GM19468 (cell line): ENCODE measurements around the gene AR.
"Not testable (repeated sequence)": the region's sequence is repeated elsewhere in the genome, so short reads cannot be mapped to it uniquely, and the experiment has no call there.

Experiments
- ATAC-seq: cut with Tn5 transposase; IDR thresholded peaks from one replicate; pipeline ENCODE4 v1.9.1; 2021; ENCODE audit warnings: mild to moderate bottlenecking, moderate library complexity, moderate number of reproducible peaks; ENCODE audit not compliant: unreplicated experiment; ENCODE audit errors: extremely low read depth

The AR gene

DNA sequence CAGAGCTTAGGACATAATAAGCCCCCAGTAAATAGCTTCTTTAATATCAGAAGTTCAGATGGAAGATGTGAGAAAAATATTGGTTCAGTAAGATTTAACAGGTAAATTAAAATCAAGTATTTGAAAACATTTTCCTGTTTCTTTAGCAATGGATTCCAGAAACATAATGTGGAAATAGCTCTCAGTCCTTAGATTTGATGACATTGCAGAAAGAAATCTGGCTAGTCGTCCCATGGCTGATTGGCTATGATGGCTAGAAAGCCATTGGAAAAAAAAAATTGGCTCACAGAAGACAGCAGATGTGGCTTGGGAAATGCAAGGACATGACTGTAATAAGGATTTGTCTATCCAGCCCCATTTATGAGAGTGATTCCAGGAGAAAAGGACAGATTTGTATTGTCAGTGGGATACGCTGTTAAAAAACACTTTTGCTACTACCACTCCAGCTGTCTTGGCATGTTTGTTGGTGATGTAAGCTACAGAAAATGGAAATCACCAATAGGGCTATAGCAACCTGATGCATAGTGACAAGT, 78.3 kb downstream of the AR start:
- ATAC-seq, result no peak

DNA sequence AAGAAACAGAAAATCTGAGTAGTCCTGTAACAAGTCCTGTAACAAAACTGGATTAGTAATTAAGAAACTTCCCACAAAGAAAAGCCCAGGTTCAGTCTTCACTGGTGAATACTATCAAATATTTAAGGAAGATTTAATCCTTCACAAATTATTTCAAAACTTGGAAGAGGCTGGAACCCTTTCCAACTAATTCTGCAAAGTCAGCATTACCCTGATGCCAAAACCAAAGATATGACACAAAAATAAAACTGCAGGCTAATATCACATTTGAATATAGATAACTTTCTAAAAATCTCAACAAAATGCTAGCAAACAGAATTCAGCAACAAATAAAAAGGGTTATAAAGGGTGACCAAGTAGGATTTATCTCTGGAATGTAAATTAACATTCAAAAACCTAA, 80.5 kb downstream of the AR start:
- no peak for ATAC-seq

DNA sequence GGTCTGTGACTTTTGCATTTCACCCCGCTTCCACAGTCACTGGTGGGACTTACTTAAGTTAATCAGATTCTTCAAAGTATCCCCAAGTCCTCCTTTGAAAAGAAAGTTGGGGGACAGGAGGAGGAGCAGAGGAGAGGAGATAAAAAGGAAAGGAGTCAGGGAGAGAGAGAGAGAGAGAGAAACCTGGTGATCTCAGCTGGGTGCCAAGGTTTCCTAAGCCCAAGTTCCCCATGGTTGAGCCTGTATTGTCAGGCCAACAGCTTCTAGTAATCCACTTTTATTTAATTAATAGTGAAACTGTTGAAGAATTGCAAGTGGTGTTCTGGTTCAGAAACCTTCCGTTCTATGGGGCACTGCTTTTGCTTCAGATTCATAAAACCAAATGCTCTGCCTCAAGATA, 91.6 kb downstream of the AR start:
- no peak for ATAC-seq

DNA sequence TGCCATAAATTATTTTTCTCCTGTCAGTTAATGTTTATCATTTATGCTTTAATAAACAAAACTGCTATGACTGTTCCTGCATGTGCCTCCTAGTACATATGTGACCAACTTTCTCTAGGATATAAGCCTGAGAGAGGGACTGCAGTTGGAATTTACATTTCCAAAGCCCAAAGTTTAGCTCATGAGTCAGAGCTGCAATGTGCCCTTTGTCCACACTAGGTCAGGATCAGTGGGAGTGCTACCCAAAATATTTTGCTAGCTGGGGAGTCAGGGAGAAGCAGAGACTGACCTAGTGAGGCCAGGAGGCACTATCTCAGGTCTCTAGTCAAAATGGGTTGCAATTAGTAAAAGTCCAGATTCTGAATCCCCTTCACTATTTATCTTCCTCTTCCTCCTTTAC, 92.7 kb downstream of the AR start:
- ATAC-seq, result no peak

DNA sequence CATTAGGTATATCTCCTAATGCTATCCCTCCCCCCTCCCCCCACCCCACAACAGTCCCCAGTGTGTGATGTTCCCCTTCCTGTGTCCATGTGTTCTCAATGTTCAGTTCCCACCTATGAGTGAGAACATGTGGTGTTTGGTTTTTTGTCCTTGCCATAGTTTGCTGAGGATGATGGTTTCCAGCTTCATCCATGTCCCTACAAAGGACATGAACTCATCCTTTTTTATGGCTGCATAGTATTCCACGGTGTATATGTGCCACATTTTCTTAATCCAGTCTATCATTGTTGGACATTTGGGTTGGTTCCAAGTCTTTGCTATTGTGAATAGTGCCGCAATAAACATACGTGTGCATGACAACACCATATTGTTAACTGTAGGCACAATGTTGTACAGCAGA, 93.5 kb downstream of the AR start:
- not testable (repeated sequence) for ATAC-seq

DNA sequence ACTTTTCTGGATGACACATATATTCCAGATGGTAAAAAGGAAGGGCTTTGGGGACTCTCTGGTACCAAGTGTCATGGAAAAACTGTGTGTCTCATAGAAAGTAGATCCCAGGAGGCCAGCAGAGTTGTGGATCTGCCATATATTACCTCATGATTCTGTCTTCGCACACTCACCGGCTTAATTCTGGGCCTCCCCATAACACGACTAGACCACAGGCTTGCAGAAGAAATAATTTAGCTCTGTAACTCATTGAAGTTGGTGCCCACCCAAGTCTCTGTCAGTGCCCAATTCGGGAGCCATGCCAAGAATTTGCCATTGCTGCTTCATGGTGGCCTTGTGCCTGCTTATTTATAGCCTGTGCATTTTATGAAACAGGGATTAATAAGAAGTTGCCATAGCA, 104.5 kb downstream of the AR start:
- no peak for ATAC-seq

DNA sequence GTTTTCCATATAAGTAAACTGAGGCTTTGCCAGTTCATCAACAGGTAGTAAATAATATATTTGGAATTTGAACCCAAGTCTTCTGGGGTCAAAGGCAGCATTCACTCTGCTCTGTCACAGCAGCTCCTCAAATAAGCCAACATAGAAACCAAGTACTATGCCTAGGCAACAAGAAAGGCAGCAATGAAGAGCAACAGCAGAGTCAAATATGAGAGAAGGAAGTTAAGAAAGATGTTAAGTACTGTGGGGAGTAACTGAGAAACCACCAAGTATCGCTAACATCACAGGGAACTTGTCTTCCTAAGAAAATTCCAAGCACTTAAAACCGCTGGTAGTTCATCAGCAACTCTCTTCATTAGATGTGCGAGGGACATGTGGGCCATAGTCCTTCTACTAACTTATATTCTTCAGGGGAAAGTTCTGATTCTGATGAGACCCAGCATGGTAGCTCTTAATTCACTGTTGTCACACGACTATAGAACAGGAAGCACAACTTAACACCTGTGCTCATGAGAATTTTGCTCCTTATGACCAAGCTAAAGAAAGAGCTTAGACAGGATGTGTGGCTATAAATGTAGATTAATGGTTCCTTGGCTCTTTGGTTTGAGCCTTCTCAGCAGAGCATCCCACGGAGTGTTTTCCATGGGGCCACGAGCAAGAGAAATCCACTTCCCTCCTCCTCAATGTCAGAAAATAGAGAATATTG, 107.8 kb downstream of the AR start:
- ATAC-seq, result no peak

DNA sequence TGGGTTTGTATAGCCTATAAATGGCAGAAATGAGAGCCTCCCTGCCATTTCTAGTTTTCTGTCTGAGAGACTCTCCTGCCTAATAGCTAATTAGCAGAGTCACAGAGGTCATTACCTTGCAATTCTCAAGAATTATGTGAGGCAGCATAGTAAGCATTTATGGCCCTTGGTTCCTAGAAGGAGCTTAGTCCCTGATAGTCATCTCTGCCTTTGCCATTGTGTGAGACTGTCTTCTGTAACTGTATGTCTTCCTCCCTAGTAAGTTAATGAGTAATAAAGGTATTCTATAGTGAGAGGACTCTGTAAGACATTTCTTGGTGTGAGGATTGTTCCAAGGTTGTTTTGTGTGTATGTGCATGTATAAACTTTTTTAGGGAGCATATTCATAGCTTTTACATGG, 108.7 kb downstream of the AR start:
- ATAC-seq, result no peak

DNA sequence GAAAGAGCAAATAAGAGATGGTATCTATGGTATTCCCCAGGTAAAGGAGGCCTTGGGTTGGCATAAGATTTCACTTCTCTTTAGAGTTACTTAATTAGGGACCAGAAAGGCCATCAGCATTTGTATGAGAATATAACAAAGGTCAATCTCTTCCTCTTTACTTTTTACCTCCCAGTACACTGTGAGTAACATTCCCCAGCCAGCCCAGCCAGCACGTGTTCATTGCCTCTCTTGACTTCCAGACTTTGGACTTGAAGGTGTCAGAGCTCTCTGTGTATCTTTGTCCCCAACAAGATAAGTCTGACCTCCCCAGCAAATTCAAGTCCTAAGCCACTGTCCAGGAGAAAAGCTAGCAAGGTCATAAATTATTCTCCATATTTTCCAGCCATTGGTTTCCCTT, 110.5 kb downstream of the AR start:
- ATAC-seq, result no peak

DNA sequence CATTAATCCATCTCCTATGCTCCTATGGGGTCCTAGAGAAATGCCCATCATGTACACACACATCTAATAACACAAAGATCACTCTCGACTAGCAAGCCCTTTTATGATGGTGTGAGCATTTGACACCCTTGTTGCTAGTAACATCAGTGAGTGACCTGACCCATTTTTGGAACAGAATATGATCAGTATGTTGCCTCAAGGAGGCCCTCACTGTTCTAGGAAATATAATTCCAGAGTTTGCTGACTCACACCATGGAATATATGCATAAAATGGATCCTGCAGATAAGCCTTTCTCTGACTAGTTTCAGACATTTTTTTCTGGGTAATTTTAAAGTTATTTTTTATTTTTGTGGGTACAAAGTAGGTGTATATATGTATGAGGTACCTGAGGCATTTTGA, 121.8 kb downstream of the AR start:
- ATAC-seq, result no peak

DNA sequence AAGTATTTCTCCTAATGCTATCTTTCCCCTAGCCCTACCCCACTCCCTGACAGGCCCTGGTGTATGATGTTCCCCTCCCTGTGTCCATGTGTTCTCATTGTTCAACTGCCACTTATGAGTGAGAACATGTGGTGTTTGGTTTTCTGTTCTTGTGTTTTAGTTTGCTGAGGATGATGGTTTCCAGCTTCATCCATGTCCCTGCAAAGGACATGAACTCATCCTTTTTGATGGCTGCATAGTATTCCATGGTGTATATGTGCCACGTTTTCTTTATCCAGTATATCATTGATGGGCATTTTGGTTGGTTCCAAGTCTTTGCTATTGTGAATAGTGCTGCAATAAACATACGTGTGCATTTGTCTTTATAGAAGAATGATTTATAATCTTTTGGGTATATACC, 126.9 kb downstream of the AR start:
- not testable (repeated sequence) for ATAC-seq

DNA sequence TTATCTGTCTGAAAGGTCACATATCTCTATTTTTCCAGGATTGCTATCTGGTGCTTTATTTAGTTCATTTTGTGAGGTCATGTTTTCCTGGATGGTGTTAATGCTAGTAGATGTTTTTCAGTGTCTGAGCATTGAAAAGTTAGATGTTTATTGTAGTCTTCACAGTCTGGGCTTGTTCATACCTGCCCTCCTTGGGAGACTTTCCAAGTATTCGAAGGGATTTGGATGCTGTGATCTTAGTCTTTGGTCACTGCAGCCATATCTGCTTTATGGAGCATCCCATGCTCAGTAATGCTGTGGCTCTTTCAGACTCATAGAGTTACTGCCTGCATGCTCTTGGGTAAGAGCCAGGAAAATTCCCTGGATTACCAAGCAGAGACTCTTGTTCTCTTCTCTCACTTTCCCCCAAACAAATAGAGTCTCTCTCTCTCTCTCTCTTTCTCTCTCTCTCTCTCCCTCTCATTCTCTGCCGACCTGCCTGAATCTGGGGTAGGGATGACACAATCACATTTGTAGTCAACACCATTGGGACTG, 130.0 kb downstream of the AR start:
- ATAC-seq, result no peak

DNA sequence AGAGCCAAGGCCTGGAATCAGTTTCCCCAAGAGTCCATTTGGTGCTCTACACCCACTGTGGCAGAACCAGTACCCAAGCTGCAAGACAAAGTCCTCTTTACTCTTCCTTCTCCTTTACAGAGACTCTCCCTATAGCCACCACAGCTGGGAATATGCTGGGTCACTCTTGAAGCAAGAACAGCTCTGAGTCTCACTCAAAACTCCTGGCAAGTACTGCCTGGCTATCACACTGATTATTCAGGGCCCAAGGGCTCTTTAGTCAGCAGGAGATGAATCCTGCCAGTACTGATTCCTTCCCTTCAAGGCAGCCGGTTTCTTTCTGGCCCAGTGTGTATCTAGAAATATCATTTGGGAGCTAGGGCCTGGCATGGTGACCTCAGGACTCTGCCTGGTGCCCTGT, 130.9 kb downstream of the AR start:
- no peak for ATAC-seq

DNA sequence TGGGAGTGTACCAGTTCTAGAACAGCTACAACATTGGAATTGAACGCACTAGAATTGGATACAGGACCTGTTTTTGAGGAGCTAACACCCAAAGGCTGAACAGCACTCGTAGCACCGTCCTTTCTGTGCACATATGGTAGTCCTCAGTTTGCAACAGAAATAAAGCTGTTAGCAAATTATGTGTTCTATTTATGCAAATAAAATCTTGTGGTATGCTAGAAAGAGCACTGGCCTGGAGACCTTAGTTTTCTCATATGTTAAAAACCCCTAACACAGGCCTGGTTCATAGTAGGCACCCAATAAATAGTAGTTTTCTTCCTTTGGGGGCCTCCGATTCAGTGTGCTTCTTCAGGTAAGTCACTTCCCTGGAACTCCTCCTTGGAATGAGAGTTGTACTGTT, 140.3 kb downstream of the AR start:
- ATAC-seq, result no peak

DNA sequence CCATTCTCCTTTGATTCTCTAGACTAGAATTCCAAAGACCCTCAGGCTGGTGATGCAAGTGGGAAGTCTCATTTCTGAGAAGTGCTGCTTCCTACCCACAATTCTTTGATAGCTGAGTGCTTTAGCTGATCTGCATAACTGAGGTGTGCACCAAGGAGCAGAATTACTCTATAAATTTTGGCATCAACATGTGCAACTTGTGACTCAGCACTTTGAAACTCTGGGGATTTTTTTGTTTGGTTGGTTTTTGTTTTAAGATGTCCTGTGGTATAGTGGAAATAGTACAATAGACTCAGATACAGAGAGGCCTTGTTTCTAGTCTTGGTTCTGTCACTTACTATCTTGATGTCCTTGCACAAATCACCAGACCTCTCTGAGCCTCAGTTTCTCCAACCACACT, 148.4 kb downstream of the AR start:
- no peak for ATAC-seq

DNA sequence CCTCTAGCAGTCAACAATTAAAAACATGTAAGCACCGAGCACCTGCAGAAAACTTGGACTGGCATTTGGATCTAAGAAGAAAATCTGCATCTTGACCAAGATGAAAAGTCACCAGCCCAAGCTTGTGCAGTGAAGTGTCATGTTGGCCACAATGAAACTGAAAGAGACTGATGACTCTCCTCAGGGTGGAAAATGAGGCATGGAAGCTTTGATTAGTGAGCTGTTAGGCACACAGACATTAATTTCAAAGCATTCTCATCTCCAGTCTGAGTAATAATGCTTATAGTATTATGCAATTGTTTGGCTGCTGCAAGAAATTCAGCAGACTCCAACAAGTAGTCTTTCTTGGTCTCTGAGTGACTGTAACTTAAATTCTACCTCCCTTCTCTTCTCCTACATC, 150.1 kb downstream of the AR start:
- ATAC-seq, result no peak

DNA sequence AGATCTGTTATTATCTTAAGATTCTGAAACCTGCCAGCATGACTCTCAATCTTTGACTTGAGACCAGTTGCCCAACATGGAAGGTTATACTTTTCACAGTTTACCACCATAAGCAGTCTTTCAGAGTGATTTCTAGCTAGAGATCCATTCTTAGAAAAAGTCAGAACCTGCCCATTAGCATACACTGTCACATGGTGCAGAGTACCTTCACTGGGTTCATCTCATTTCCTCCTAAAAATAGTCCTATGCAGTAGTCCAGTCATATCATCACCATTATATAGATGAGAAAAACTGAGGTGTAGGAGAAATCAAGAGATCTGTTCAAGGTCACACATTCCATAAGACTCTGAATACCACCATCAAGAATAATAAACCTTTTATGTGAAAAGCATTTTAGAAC, 153.6 kb downstream of the AR start:
- no peak for ATAC-seq

DNA sequence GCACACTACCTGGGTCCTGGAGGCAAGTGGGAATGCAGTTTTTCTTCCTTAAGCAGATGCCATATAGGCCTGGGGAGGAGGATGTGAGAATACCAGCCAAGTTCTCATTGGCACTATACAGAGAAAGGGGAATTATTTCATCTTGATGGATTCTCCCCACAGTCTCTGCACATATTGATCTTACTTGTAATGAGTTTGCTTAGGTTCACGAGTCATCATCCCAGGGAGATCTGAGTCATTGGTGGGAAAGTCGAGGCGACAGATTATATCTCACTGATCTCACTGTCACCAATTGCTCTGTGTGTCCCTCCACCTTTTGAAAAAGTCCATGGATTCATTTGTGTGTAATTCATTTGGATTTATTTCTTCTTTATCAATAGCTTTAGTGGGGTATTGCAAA, 156.8 kb downstream of the AR start:
- ATAC-seq, result no peak

DNA sequence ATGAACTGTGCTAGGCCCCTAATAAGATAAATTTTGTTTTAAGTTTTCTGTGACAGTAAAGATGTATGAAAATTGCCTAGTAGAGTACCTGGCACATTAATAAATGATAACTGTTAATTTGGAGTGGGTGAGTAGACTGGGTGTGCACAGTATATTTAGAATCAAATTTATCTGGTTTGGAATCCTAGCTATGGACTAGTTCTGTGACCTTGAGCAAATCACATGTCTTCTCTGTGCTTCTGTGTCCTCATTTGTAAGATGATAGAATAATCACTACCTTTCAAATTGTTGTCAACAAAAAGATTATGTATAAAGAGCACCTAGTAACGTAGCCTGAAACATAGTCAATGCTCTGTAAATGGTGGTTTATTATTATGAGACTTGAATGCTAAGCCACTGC, 170.2 kb downstream of the AR start:
- ATAC-seq, result no peak

DNA sequence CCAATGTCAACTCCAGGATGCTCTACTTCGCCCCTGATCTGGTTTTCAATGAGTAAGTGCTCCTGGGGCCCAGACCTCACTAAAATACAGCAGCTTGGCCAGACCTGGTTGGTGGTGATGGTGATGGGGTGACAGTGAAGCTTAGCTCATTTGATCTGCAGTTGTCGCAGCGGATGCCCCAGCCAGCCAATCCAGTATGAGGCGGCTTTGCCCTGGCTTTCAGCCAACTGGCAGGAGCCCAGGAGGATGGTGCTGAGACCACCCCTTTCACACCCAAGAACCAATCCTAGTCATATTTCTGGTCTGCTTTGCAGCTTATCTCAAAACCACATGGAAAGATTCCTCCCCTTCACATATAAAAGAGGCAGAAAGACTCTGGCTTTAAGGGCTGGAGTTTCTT, 173.8 kb downstream of the AR start:
- no peak for ATAC-seq

DNA sequence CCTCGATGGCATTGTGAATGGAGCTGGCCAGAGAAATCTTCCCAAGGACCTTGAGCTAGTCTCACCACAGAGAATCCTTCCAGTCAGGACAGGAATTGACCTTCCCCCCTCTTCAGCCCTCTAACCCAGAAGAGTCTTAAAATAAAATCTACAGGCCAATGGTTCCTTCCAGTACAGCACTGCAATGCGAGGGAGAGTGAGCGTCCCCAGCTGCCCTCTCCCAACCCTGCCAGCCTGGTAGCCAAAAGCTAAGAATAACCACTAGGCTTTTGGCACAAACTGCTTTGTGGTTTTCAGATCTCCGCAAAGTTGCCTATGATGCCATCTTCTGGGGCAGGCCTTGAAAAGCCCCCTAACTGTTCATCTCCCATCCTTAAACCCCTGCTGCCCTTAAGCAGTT, 175.1 kb downstream of the AR start:
- ATAC-seq, result no peak

DNA sequence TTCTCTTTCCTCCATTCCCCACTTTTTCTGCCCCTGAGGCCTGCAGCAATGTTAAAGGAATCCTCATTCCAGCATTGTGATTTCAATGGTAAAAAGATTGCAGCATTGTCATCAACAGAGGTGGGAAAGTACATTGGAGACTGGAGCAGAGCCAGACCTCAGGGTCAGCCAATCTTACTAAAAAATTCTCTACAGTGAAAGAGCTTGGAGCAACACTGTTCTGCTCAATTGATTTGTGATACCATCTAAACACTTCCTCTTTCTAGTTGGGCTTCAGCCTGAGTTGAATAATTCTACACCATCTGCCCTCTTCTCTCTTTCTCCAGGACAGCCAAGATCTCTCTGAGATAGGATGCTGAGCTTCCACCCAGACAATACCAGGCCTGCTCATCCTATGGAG, 176.5 kb downstream of the AR start:
- ATAC-seq, result no peak
